ENCODE measurements around the gene IGFN1.
"Not testable (repeated sequence)": the region's sequence is repeated elsewhere in the genome, so short reads cannot be mapped to it uniquely, and the experiment has no call there.

Gene IGFN1

DNA sequence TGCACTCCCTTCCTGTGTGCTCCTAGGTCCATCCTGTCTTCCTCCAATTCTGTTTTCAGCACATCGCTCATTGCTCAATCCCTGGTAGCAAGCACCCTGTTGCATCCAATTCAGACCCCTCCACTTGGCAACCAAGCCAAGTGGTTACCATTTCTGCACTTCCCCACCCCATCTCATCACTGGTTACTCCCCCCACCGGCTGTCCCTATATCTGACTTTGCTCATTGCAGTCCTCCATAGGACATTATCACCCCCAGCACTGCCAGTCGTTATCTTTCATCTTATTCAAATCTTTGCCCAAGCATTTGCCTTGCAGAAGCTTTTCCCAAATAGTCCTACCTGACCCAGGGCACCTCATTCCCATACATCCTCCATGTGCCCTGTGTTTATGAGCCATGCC, 34.3 kb upstream of the IGFN1 start:
- Mint-ChIP-seq H3K4me1 (peaks cover 45% of the 10 kb centered on the region), H3K9me3 (no peaks in the 10 kb centered on the region), H3K27ac (peak overlapping the region in 2 of 3 experiments; percentile 34 to 45), H3K4me3 (peak overlapping the region in 2 of 3 experiments; percentile 44 to 63), H3K36me3 (ENCODE audit: low read depth) (peaks cover 14% of the 10 kb centered on the region), H3K27me3 (ENCODE audit: low read depth) (peaks cover 3% of the 10 kb centered on the region)
- TF ChIP-seq, protein P1, sequence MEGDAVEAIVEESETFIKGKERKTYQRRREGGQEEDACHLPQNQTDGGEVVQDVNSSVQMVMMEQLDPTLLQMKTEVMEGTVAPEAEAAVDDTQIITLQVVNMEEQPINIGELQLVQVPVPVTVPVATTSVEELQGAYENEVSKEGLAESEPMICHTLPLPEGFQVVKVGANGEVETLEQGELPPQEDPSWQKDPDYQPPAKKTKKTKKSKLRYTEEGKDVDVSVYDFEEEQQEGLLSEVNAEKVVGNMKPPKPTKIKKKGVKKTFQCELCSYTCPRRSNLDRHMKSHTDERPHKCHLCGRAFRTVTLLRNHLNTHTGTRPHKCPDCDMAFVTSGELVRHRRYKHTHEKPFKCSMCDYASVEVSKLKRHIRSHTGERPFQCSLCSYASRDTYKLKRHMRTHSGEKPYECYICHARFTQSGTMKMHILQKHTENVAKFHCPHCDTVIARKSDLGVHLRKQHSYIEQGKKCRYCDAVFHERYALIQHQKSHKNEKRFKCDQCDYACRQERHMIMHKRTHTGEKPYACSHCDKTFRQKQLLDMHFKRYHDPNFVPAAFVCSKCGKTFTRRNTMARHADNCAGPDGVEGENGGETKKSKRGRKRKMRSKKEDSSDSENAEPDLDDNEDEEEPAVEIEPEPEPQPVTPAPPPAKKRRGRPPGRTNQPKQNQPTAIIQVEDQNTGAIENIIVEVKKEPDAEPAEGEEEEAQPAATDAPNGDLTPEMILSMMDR (IDR thresholded peaks at IDR 0.05; ENCODE audit: unreplicated experiment in 3 of 3), result no peak

DNA sequence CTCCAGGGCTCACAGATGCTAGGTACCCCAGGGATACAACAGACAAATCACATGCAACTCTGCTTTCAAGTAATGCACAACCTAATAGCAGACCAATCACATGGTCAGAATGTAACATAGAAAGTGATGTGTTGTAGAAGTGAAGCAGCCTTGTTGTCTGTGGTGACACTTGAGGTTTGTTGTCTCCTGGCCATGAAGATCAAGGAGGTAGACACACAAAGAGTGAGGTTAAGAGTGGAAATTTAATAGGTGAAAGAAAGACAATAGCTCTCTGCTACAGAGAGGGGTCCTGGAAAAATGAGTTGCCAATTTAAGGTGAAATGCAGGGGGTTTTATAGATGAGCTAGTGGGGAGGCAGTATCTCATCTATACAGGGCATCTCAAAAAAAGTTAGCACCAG, 33.8 kb upstream of the IGFN1 start:
- peaks cover 9% of the 10 kb centered on the region for H3K36me3 Mint-ChIP-seq (ENCODE audit: low read depth)
- peaks cover 3% of the 10 kb centered on the region for H3K27me3 Mint-ChIP-seq (ENCODE audit: low read depth)
- H3K9me3 Mint-ChIP-seq, result no peaks in the 10 kb centered on the region
- TF ChIP-seq, protein P1 (IDR thresholded peaks at IDR 0.05; ENCODE audit: unreplicated experiment in 3 of 3), result no peak
- peaks cover 45% of the 10 kb centered on the region for H3K4me1 Mint-ChIP-seq
- peak overlapping the region in 1 of 3 experiments; percentile 34 for H3K27ac Mint-ChIP-seq
- peak overlapping the region in 1 of 3 experiments; percentile 44 for H3K4me3 Mint-ChIP-seq

DNA sequence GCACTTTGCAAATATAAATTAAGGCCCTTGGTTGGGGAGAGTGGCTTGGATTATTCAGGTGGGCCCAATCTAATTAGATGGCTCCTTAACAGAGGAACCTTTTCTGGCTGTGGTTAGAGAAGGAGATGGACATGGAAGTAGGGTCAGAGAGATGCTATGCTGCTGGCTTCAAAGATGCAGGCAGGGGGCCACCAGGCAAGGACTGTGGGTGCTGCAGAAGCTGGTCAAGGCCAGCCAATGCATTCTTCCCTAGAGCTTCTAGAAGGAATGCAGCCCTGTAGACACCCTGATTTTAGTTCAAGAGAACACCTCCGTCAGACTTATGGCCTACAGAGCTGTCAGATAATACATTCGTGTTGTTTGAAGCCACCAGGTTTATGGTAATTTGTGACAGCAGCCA, 32.7 kb upstream of the IGFN1 start:
- Mint-ChIP-seq H3K27ac (peak overlapping the region in 1 of 3 experiments; percentile 34), H3K4me3 (no peak overlapping the region), H3K9me3 (no peaks in the 10 kb centered on the region), H3K4me1 (peaks cover 35% of the 10 kb centered on the region), H3K36me3 (ENCODE audit: low read depth) (no peaks in the 10 kb centered on the region), H3K27me3 (ENCODE audit: low read depth) (peaks cover 3% of the 10 kb centered on the region)
- TF ChIP-seq, protein P1 (IDR thresholded peaks at IDR 0.05; ENCODE audit: unreplicated experiment in 3 of 3), result no peak

DNA sequence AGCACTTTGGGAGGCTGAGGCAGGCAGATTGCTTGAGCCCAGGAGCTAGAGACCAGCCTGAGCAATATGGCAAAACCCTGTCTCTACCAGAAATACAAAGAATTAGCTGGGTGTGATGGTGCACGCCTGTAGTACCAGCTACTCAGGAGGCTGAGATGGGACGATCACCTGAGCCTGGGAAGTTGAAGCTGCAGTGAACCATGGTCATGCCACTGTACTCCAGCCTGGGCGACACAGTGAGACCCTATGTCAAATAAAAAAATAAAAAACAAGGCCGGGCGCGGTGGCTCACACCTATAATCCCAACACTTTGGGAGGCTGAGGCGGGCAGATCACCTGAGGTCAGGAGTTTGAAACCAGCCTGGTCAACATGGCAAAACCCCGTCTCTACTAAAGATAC, 27.6 kb upstream of the IGFN1 start:
- H3K36me3 Mint-ChIP-seq (ENCODE audit: low read depth); H3K27ac Mint-ChIP-seq; H3K9me3 Mint-ChIP-seq; H3K27me3 Mint-ChIP-seq (ENCODE audit: low read depth); H3K4me3 Mint-ChIP-seq: not testable (repeated sequence)
- peaks cover 26% of the 10 kb centered on the region for H3K4me1 Mint-ChIP-seq

DNA sequence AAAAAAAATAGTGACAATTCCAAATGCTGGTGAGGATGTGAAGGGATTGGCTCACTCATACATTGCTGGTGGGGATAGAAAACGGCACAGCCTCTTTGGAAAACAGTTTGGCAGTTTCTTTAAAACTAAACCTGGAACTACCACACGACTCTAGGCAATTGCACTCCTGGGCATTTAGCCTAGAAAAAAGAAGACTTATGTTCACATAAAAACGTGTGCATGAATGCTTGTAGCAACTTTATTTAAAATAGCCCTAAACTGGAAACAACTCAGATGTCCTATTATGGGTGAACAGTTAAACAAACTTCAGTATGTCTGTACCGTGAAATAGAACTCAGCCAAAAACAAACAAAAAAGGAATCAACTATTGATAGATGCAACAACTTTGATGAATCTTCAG, 26.9 kb upstream of the IGFN1 start:
- TF ChIP-seq, protein P1 (IDR thresholded peaks at IDR 0.05; ENCODE audit: unreplicated experiment in 3 of 3), result no peak
- no peak overlapping the region for H3K4me3 Mint-ChIP-seq
- no peaks in the 10 kb centered on the region for H3K9me3 Mint-ChIP-seq
- peaks cover 10% of the 10 kb centered on the region for H3K27me3 Mint-ChIP-seq (ENCODE audit: low read depth)
- H3K27ac Mint-ChIP-seq, result no peak overlapping the region
- H3K36me3 Mint-ChIP-seq (ENCODE audit: low read depth), result no peaks in the 10 kb centered on the region
- peaks cover 26% of the 10 kb centered on the region for H3K4me1 Mint-ChIP-seq

DNA sequence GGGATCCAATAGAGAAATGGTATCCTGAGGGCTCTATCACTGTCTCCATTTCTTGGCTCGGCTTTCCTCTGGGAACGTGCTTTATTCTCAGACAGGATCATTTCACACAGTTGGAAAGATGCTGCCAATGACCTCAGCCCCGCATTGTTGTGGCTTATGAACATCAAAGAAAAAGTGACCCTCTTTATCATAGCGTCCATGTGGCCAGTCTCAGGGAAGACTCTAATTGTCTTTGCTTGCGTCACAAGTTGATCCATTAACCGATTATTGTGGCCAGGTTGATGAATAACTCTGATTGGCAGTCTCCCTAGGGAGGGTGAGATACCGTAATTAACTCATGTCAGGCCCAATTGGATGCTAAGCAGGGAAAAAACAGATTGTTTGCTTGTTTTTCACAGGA, 26.0 kb upstream of the IGFN1 start:
- Mint-ChIP-seq H3K4me3 (no peak overlapping the region), H3K27ac (no peak overlapping the region), H3K27me3 (ENCODE audit: low read depth) (peaks cover 10% of the 10 kb centered on the region), H3K9me3 (no peaks in the 10 kb centered on the region), H3K4me1 (peaks cover 32% of the 10 kb centered on the region), H3K36me3 (ENCODE audit: low read depth) (no peaks in the 10 kb centered on the region)
- TF ChIP-seq, protein P1 (IDR thresholded peaks at IDR 0.05; ENCODE audit: unreplicated experiment in 3 of 3), result no peak

Data from nephron (organoid).